Lower leg skin (tissue), 4 donors: ENCODE data around the gene SLC2A11. TPM values are rescaled to one million over a fixed set of nuclear protein-coding genes. Genes with fewer than 3 reads are reported as not detected.
"Not testable (repeated sequence)": the region's sequence is repeated elsewhere in the genome, so short reads cannot be mapped to it uniquely, and the experiment has no call there.

Source experiments
- DNase-seq, 2 donors: peaks; one replicate each; pipeline ENCODE4 v3.0.0-alpha.2; 2019; ENCODE audit warnings: low spot score in 2 of 2
- H3K4me3 ChIP-seq: fragments of 200-600 bp; sonication (generic); 2 replicates; pipeline ENCODE4 v1.5.1; 2017; ENCODE audit warnings: mild to moderate bottlenecking, low read depth; ENCODE audit not compliant: poor library complexity, severe bottlenecking
- CTCF ChIP-seq, 3 donors: fragments of 450-650 bp; IDR thresholded peaks; one replicate each; pipeline ENCODE4 v1.5.1; 2016; ENCODE audit warnings: antibody characterized with exemption in 3 of 3, mild to moderate bottlenecking in 3 of 3, moderate library complexity in 2 of 3
- POLR2A ChIP-seq, 2 donors: fragments of 450-650 bp; IDR thresholded peaks; one replicate each; pipeline ENCODE4 v1.6.1; 2016 to 2017; ENCODE audit warnings: antibody characterized with exemption in 2 of 2, mild to moderate bottlenecking in 1 of 2, moderate library complexity in 1 of 2
- WGBS, 2 donors: methylation state at CpG; one replicate each; pipeline ENCODE4 v1.1.5; 2018; 5-methylcytosine and 5-hydroxymethylcytosine counted together
- intact Hi-C: fragments of 100-400 bp; cut with DNase I; formaldehyde crosslinking; loops from one replicate; pipeline ENCODE4 v1.15.0; 2023; ENCODE audit warnings: low total_unique reads
- total RNA-seq, 4 donors: library from RNA; depleted of rRNA; stranded (reverse); fragments of >200 nt; gene quantifications; one replicate each; pipeline ENCODE4 v1.1.0, GENCODE V29; 2016

SLC2A11 gene
- total RNA-seq, 4 donors from 2014 or later = 5.0 to 11.1 (median 8.6) TPM

GRCh38 chr22:23901600-23901999 lies 43.9 kb downstream of the SLC2A11 start:
- no peak for DNase-seq
- intact Hi-C loops = no loop called here
- 88 to 90% methylated on average over 4 of the region's 4 CpGs for WGBS, 2 donors
- TF ChIP-seq POLR2A (IDR thresholded peaks at IDR 0.05) (no peak), CTCF (IDR thresholded peaks at IDR 0.05) (no peak)
- no peak overlapping the region for H3K4me3 ChIP-seq

GRCh38 chr22:23903328-23903971 lies 45.8 kb downstream of the SLC2A11 start:
- DNase-seq = no peak
- H3K4me3 ChIP-seq = no peak overlapping the region
- intact Hi-C loops = no loop called here
- 78 to 82% methylated on average over 7 to 8 of the region's 8 CpGs for WGBS, 2 donors
- no peak for TF ChIP-seq POLR2A (IDR thresholded peaks at IDR 0.05)
- TF ChIP-seq CTCF (IDR thresholded peaks at IDR 0.05) = no peak

- intact Hi-C loops = no loop called here
- WGBS, 2 donors = 69 to 74% methylated on average over 5 of the region's 5 CpGs
- H3K4me3 ChIP-seq = no peak overlapping the region
- DNase-seq = no peak
- TF ChIP-seq CTCF (IDR thresholded peaks at IDR 0.05) (no peak), POLR2A (IDR thresholded peaks at IDR 0.05) (no peak)
These were observed 47.0 kb downstream of the SLC2A11 start for GRCh38 chr22:23904573-23905254.

- intact Hi-C loops = no loop called here
- WGBS, 2 donors = 93 to 95% methylated on average over 4 of the region's 4 CpGs
- no peak for DNase-seq
These were observed 49.0 kb downstream of the SLC2A11 start for GRCh38 chr22:23906641-23907040.

GRCh38 chr22:23907423-23907822 lies 49.7 kb downstream of the SLC2A11 start:
- intact Hi-C loops, H3K4me3 ChIP-seq, DNase-seq: not testable (repeated sequence)
- WGBS, 2 donors = 54 to 66% methylated on average over 9 to 10 of the region's 10 CpGs

More at GRCh38 chr22:23906641-23907040, 49.0 kb downstream of the SLC2A11 start:
- TF ChIP-seq POLR2A (IDR thresholded peaks at IDR 0.05) = no peak
- TF ChIP-seq CTCF (IDR thresholded peaks at IDR 0.05) = no peak
- H3K4me3 ChIP-seq = no peak overlapping the region

- no peak overlapping the region for H3K4me3 ChIP-seq
- TF ChIP-seq CTCF (IDR thresholded peaks at IDR 0.05) = no peak
- TF ChIP-seq POLR2A (IDR thresholded peaks at IDR 0.05) = no peak
- DNase-seq = peak in 1 of 2 donors; percentile 26
- WGBS, 2 donors = 79% methylated on average over 11 of the region's 11 CpGs
- intact Hi-C loops = no loop called here
These were observed 51.0 kb downstream of the SLC2A11 start for GRCh38 chr22:23908587-23909205.
